GM18867 (cell line): Measurements from ENCODE around the gene PRDM16.

Source experiments
- ATAC-seq: cut with Tn5 transposase; IDR thresholded peaks from one replicate; pipeline ENCODE4 v1.9.1; 2021; ENCODE audit warnings: mild to moderate bottlenecking, moderate library complexity; ENCODE audit not compliant: unreplicated experiment

Gene PRDM16

DNA sequence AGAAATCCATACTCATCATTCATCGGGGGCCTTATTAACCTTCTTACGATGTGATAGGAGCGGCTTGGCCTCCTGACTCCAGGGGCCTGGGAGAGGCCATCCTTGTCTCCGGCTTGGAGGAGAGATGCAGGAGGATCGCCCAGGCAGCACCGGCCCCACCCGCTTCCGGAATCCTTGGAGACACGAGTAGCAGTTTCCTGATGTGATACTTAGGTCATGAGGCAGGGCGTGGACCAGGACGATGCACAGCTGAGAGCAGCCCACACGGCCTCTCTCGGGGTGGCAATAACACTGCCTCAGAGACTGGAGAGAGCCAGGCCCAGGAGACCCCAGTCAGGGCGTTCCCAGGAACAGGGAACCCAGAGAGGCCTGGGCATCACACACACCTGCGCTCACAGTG, 221.9 kb downstream of the PRDM16 start:
- no peak for ATAC-seq

DNA sequence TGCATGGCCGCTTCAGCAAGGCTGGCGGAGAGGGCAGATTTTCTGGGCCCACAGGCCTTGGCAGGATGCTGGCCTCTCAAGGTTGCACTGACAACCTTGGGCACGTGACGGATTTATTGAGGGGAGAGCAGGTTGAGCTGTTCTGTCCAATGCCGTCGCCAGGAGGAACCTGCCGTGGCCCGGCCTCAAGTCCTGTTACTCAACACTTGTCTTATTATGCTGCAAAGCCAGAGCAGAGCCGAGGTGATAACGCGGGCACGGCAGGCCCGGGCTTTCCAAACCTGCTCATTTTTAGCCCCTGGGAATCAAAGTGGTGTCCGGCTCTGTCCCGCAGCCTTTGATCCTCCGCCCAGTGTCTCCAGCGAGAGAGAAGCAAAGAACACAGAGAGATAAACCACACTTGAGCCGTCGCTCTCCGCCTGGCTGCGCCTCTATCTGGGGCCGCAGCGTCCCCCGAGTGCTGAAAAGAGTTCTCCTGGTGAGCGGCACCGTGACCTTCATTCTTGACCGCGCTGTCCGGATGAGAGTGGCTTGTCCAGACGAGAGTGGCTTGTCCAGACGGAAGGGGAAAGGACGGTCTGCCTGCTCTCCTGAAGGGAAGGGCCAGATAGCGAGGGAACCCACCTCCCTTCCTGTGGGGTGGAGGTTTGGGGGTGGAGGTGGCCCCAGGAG, 223.2 kb downstream of the PRDM16 start:
- ATAC-seq = no peak

DNA sequence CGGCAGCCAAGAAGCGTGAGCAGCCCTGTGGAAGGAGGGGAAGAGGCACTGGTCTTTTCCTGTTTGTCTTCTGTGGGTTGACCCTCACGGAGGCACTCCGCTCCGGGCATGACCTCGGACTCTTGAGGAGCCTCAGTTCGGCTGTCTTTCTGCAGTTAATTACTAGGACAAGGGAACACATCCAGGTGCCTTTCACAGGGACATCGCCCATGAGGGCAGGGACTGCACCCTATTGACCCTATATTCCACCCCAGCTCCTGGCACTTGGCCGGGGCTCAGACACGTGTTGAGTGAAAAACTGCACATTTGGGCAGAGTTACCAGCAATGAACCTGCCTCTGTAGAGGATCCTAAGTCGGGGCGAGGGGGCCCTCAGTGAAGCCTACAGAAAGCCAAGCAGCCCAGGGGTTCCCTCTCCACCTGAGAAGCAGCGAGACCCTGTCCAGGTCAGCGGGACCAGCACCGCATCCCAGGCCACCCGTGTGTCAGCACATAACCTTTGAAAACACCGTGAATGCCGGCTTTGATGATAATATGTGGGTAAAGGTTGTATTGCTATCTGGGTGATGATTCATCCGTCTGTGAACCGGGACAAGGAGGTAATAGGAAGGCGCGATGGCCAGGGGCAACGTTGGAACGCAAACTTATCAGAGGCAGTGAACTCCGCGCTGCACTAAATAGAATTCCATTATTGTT, 224.0 kb downstream of the PRDM16 start:
- ATAC-seq = no peak

DNA sequence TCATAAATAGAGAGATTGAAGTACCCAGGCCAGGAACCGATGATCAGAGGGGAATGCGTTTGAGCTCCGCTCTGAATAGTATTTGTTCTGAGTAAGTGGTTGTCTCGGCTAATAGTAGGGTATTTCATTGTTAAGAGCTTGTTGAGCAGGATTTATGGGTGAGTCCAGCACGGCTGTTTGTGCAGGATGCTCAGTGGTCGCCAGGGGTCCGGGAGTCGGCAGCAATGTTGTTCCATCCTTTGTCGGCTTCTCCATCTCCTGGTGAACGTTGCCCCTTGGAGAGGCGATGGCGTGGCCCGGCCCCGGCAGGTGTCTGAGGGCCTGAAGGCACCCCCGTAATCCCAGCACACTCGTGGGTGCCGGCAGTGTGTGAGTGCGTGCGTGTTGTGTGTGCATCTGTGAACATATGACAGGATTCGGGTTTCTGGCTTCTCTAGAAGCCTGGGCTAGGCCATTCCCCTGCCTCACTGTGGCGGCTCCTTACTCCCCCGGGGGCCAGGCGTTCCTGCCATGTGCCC, 224.6 kb downstream of the PRDM16 start:
- ATAC-seq = no peak

DNA sequence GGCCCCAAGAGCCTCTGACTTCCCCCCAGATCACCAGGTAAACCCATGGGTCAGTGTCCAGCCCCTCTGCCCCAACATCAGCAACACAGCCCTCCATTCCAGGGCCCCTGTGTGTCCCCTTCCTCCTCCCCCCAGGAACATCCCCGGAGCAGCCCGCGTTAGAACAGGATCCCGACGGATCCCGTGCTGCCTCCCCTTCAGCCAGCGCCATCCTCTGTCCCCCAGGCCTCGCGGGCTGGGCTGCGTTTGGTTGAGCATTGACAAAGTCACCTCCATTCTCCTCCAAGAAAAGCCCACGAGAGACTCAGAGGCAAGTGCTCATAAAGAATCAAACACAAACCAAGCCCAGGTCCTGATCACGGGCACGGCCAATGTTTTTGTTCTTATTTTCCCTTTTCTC, 225.4 kb downstream of the PRDM16 start:
- ATAC-seq = no peak

DNA sequence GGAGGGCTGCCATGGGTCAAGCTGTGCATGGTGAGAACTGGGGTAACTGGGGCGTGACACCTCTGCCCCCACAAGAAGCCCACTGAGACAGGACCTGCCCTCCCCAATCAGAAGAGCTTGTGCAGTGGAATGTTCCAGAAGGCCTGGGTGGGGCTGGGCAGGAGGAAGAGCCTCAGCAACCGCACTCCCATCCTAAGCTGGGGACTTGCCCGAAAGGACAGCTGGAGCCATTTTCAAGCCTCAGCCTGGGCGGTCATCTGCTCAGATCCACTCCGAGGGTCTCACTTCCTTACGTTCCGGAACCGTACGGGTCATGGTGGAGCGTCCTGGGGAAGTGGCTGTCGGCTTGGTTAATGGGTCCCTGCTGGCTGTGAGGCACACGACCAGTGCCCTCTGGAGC, 226.8 kb downstream of the PRDM16 start:
- ATAC-seq = no peak

DNA sequence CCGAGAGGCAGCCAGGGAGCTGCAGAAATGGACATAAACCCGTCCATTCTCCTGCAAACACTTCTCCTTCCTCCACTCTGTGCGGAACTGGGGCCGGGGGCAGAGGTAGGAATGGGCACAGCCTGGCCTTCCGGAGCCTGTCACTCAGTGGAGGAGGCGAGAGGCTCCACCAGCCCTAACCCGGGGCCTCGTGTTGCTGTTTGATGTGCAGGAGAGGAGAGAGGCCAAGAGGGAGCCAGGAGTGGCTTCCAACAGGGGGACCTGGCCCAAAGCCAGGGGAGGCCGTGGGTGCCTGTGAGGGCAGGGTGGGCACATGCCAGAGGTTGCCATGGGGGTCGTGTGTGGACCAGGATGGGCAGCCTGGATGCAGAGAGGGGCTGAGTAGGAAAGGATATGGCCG, 227.3 kb downstream of the PRDM16 start:
- no peak for ATAC-seq

DNA sequence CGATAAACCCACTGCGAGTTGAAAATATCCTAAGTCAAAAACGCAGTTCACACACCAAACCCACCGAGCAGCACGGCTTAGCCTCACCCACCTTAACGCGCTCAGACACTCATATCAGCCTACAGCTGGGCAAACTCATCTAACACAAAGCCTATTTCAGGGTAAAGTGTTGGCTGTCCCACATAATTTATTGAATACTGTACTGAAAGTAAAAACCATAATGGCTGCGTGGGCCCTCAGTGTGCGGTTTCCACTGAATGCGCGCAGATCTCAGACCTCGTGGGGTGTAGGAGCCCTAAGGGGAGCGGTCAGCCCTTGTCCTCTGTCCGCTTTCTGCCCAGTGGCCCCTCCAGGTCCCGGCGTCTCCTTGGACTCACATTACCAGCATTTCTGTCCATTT, 227.8 kb downstream of the PRDM16 start:
- no peak for ATAC-seq

DNA sequence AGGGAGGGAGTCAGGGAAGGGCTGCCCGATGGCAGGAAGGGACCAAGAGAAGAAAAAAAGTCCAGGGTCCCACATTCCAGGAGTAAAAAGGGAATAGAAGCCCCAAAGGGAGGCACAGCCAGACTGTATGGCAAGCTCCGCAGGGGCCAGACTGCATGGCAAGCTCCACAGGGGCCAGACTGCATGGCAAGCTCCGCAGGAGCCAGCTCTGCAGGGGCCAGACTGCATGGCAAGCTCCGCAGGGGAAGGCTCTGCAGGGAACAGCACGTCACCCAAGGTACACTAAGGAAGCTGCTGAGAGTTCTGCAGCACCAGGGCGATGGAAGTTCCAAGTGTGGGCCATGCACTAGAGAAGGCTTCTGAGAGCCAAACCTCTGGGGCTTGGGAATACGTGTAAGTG, 228.8 kb downstream of the PRDM16 start:
- no peak for ATAC-seq

DNA sequence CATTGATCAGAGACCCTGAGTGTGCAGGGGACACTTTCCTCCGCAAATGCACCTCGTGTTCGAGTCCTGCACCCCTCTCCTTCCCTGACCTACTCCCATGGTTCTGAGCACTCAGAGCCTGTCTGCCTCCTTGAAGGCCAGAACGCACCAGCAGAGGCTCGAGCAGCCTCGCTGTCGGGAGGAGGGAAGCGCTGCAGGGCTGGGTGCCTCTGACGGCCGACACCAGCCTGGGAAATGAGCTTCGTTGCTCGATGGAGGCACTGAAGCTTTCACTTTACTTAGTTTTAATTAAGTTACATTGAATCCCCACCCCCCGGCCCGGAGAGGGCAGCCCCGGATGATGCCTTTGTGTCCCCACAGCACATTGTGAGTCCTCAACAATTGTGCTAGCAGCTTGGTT, 229.2 kb downstream of the PRDM16 start:
- ATAC-seq = no peak

DNA sequence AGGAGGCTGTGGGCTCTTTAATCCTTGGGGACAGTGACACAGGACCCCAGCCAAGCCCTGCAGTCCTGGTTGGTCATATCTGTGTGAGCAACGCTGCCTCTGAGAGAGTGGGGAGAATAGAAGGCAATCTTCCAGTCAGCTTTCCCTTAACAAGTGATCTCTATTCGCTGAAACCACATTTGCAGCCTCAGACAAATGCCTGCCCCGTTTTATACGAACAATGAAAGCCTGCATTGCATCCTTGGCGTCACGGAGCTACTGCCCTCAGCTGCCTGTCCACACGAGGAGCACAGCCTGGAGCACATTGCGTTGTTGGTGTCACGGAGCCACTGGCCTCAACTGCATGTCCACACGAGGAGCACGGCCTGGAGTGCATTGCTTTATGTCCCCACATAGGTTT, 235.2 kb downstream of the PRDM16 start:
- no peak for ATAC-seq

DNA sequence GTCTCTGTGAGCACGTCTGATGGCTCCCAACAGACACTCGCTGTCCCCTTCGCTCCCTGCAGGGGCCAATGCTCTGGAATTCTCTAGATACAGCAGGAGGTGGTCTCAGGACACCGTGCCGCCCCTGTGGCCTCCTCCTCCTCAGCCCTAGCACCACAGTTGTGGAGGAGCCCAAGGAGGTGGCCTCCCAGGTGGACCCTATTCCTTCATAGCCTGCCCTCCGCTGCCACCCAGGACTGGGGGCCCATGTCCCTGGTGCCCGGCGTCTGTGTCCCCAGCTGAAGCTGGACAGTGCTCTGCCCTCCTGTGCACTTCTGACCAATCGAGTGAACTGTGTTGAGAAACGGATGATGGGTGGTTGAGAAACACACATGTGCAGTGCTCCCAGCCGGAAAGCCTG, 235.7 kb downstream of the PRDM16 start:
- no peak for ATAC-seq

DNA sequence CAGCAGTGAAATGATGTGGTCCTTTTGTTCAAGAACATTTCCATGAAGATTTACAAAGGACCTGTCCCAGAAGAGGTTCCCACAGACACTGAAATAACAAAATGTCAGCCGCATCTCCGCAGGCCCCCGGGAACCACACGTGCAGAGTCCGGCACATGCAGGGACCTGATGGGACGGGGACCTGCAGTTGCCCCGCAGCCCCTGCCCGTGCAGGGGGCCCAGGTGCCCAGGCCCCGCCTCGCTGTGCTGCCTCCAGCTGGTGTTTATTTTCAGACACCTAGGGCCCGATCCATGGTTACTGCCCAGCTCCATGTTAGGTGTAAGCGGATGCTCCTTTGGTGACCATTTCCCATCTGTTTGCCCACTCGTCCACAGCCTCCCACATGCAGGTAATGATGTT, 236.2 kb downstream of the PRDM16 start:
- ATAC-seq = no peak

DNA sequence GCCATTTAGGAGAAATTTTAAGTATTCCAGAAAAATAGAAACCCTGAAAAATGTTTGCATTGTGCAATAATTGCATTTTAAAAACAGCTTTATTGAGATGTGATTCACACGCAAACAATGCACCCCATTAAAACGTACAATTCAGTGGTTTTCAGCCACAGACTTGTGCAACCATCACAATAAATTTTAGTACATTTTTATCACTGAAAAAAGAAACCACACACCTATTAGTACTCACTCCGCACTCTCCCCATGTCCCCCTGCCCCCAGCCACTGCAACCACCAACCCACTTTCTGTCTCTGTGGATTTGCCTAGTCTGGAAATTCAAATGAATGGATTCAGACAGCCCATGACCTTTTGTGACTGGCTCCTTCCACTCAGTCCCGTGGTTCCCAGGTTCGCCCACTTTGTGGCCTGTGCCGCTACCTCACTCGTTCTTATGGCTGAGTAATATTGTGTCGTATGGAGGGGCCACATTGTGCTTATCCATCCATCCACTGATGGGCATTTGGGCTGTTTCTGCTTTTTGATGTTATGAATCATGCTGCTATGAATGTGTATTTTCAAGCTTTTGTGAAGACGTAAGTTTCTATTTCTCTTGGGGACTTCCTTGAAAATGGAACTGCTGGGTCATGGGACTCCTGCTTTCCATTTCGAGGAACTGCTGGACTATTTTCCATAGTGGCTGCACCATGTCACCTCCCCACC, 237.7 kb downstream of the PRDM16 start:
- no peak for ATAC-seq

DNA sequence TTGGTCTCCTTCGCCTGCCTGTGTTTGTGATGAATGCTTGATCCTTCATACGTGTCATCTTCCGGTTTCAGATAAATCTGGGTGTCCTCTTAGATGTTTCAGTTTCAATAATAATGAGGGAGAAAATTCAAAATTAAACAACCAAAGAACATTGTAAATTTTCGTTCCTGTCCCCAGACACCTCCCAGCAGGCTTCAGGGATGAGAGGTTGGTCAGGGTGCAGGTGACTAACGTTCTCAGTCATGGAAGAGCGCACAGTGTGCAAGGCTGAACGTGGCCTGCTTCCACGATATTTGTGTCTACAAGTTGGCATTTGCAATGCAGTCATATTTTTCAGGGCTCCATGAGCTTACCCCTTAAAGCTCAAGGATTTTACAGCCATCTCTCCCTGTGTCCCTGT, 238.4 kb downstream of the PRDM16 start:
- no peak for ATAC-seq

DNA sequence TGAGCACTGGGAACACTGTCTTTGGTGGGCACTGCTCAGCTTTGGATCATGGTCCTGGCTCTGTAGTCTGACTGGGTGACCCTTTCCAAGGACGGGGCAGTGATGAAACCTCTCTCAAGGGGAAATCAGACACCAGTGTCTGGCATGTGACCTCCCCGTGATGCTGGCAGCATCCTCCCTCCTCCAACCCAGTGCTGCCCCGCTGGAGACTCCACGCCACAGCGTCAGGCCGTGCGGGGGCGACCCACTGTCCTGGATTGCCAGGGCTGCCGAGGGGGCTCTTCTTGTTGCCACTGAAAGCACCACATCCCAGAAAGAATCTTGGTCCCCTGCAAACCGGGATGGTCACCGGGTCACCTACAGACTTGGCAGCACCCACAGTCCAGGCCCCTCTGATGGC, 239.1 kb downstream of the PRDM16 start:
- no peak for ATAC-seq

DNA sequence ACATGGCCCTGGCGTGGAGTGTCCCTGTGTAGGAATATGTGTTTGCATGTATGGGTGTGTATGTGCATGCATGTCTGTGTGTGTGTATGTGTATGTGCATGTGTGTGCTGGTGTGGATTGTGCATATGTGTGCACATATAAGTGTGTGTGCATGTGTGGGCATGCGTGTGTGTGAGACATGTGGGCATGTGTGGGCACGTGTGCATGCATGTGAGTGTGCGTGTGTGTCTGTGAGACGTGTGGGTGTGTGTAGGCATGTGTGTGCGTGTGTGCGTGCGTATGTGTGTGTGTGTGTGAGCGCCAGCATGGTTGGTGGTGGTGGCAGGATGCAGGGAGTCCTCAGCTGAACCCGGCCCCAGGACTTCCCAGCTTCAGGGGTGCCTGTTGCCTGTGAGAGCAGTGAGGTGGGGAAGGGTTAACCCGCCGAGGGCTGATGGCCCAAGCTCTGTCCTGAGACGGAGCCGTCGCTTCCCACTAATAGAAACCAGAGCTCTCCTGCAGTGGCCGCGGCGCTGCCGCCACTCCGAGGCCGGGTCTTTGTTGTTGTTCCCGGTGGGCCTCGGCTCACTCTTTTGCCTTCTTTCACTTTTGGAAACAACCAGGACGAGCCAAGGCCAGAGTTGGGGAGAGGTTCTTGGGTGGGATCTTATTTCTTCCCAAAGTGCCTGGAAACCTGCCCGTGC, 241.9 kb downstream of the PRDM16 start:
- ATAC-seq = no peak

DNA sequence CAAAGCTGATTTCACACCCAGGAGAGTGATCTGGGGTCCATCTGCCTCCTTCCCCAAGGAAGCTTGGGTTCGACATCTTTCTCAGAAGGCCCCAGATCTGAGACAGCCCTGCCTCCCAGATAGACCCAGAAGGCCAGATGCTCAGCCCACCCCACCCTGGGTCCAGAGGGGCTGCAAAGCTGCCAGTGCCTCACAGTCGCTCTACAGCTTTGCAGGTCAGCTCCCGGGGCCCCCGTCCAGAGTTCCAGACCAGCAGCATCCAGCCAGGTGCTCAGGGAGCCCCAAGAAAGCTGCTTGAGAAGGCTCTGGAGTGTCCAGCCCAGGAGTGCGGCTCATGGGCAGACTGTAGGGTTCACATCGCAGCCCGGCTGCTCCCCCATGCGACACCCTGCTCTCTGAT, 242.7 kb downstream of the PRDM16 start:
- ATAC-seq = no peak

DNA sequence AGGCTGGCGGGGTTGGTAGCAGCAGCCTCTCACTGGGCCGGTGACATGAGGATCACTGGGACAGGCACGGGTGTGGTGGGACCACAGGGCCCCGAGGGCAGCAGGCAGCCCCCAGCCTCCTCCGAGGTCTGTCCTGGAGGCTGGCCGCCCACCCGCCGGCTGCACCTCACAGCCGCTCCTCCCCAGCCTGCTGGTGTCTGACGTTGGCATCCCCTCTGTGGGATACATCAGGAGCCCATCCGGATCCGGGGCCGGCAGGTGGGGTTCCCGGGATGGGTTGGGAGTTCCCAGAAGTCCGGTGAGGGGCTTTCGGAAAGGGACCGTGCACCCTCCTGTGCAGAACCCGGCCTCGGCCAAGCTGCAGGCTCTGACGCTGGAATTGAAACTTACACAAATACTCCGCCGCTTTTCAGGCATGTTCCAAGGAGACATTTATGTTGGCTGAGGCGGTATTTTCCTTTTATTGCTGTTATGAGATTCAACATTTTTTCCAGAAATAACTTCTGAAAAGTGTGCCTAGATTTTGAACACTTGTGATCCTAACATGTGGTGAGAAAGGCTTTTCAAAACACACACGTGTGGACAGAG, 243.4 kb downstream of the PRDM16 start:
- ATAC-seq = no peak

DNA sequence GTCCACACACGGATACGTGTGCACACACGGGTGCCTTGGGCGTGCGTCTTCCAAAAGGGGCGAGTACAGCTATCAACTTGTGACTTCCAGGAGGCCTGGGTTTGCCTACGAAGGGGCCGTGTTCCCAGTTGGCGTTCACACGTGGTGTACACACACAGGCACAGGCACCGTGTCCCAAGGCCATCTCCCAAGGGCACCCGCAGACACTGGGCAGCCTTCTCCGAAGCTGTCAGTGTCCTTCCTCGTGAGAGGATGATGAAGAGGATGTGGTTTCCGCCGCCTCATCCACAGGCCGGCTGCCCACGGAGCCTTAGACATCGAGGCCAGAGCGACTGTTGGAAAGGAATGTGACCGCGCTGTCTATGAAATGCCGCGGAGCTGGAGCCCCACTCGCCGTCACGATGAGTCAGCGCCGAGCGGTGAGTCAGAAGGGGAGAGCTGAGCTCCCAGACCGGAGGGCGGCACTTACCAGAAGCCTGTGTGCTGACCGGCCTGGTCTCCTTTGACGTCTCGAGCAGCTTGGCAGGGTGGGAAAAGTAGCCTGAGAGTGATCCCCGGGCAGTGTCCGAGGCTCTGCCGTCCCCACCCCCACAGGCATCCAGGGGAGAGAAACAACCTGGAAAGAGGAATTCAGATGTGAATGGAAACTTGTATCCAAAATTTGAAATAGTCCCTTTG, 244.0 kb downstream of the PRDM16 start:
- ATAC-seq = no peak

DNA sequence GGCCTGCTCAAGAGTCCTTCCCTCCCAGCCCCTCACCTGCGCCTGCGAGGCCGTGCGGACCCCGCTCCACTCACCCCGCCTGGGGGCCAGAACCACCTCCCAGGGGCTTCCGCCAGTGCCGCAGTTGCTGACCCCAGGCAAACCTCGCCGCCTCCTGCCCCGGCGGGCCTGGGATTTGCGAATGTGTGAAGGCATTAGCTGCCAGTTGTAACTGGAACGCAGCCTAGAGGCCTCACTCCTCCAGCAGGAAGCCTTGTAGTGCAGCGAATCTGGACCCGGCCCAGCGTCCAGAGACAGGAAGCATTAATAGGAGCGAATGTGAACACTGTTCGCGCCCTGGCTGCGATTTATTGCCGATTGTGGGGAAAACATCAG, 244.6 kb downstream of the PRDM16 start:
- no peak for ATAC-seq
